K562 (cell line): Measurements from ENCODE around the gene NMNAT2. TPM values are rescaled to one million over a fixed set of nuclear protein-coding genes. Genes with fewer than 3 reads are reported as not detected.

Experiments used
- ATAC-seq: fragments of 200-7000 bp; cut with Tn5 transposase; 3 replicates; pipeline ENCODE4 v1.9.1; 2020; ENCODE audit warnings: moderate library complexity
- BruUV-seq: library from RNA; stranded (reverse); fragments of 400-500 nt; replicated peaks from 2 replicates; lab custom pipeline; 2021; lab: Mats Ljungman, UMichigan
- CTCF ChIA-PET: fragments of 300-600 bp; formaldehyde crosslinking; extraction: SDS; loops from one replicate; lab custom pipeline; 2021; ENCODE audit warnings: low intra/inter-chr PET ratio; lab: Yijun Ruan, JAX
- POLR2A ChIA-PET: fragments of 300-600, 350-650 bp; sonication (Branson Sonifier 250); formaldehyde crosslinking; extraction: SDS; loops from one replicate; lab custom pipeline; 2021; ENCODE audit warnings: antibody characterized with exemption, inconsistent platforms; lab: Yijun Ruan, JAX
- DNase-seq, 4 experiments: peaks; one replicate each; pipeline versions ENCODE4 v3.0.0 to v3.0.0-alpha.2; 2011 to 2018; ENCODE audit warnings: low spot score in 3 of 4, mixed read lengths in 3 of 4; ENCODE audit errors: extremely low read depth in 1 of 4
- FAIRE-seq: peaks from 2 replicates; lab custom pipeline; 2011; peaks lifted over from hg19 to GRCh38; lab: Jason Lieb, UNC
- H2AFZ ChIP-seq: 2 replicates; pipeline ENCODE4 v1.6.0; 2011; ENCODE audit warnings: low read depth, low read length, control low read depth, inconsistent platforms
- H3K27ac ChIP-seq: fragments of 200-600 bp; 3 replicates; pipeline ENCODE4 v1.8.0; 2011; ENCODE audit warnings: low read depth, mild to moderate bottlenecking, control low read depth, inconsistent platforms, low read length, moderate library complexity, mixed read lengths; ENCODE audit errors: extremely low read depth
- H3K27me3 ChIP-seq, 2 experiments: fragments of 300-600 bp in 1 of 2; 2 replicates in 1 of 2; 3 replicates in 1 of 2; pipeline versions ENCODE4 v1.6.0 to v1.8.0; 2011; ENCODE audit warnings: inconsistent platforms in 2 of 2, low read length in 2 of 2, mild to moderate bottlenecking in 1 of 2, mixed read lengths in 1 of 2, moderate library complexity in 1 of 2; ENCODE audit not compliant: control insufficient read depth in 2 of 2, insufficient read depth in 2 of 2
- H3K36me3 ChIP-seq: fragments of 300-600 bp; 3 replicates; pipeline ENCODE4 v1.8.0; 2011; ENCODE audit warnings: mild to moderate bottlenecking, low read length, inconsistent platforms; ENCODE audit not compliant: control insufficient read depth, insufficient read depth
- H3K4me1 ChIP-seq, 2 experiments: fragments of 200-600 bp in 1 of 2; replicated peaks in 1 of 2; 2 replicates in 1 of 2; 3 replicates in 1 of 2; pipeline versions ENCODE4 v1.5.1 to v1.8.0; 2011; ENCODE audit warnings: inconsistent platforms in 2 of 2, low read length in 2 of 2, mild to moderate bottlenecking in 1 of 2, mixed read lengths in 1 of 2, moderate library complexity in 1 of 2; ENCODE audit not compliant: control insufficient read depth in 2 of 2, insufficient read depth in 2 of 2
- H3K4me2 ChIP-seq: 2 replicates; pipeline ENCODE4 v1.6.1; 2011; ENCODE audit warnings: low read length, control low read depth, inconsistent platforms, mixed read lengths; ENCODE audit not compliant: insufficient read depth
- H3K4me3 ChIP-seq: fragments of 200-600 bp; sonication (generic), shearing (Covaris generic); 2 replicates; pipeline ENCODE4 v1.5.1; 2016; ENCODE audit warnings: control low read depth, inconsistent platforms
- H3K79me2 ChIP-seq: fragments of 200-600 bp; 3 replicates; pipeline ENCODE4 v1.8.0; 2011; ENCODE audit warnings: low read length, inconsistent platforms; ENCODE audit not compliant: control insufficient read depth, insufficient read depth
- H3K9ac ChIP-seq, 2 experiments: 2 replicates each; pipeline versions ENCODE4 v1.6.0 to v1.6.1; 2011; ENCODE audit warnings: low read depth in 2 of 2, low read length in 2 of 2, control low read depth in 1 of 2, inconsistent platforms in 1 of 2, mild to moderate bottlenecking in 1 of 2, mixed read lengths in 1 of 2; ENCODE audit not compliant: insufficient read depth in 1 of 2
- H3K9me1 ChIP-seq: one replicate; pipeline ENCODE4 v1.6.0; 2011; ENCODE audit warnings: inconsistent platforms, mild to moderate bottlenecking, low read length, moderate library complexity; ENCODE audit not compliant: control insufficient read depth, insufficient read depth
- H3K9me3 ChIP-seq: replicated peaks from 2 replicates; pipeline ENCODE4 v1.5.1; 2011; ENCODE audit warnings: low read depth, low read length, inconsistent platforms; ENCODE audit not compliant: control insufficient read depth, insufficient read depth
- H4K20me1 ChIP-seq: replicated peaks from 2 replicates; pipeline ENCODE4 v1.6.1; 2011; ENCODE audit warnings: low read length, inconsistent platforms, mixed read lengths; ENCODE audit not compliant: control insufficient read depth, insufficient read depth
- CEBPB ChIP-seq: fragments of 450-650 bp; IDR thresholded peaks from 2 replicates; pipeline ENCODE4 v1.6.1; 2016; ENCODE audit warnings: missing genetic modification characterization, missing compliant biosample characterization
- ZKSCAN8 ChIP-seq: fragments of 200-800 bp; sonication (Bioruptor generic); IDR thresholded peaks from 2 replicates; pipeline ENCODE4 v1.6.1; 2016; ENCODE audit warnings: missing genetic modification characterization, missing compliant biosample characterization
- ZNF398 ChIP-seq: fragments of 250-450 bp; sonication (Bioruptor Pico); IDR thresholded peaks from 2 replicates; pipeline ENCODE4 v1.8.0; 2021; ENCODE audit warnings: moderate library complexity, mild to moderate bottlenecking, inconsistent platforms
- WGBS: fragments of 100-300 bp; shearing (Covaris generic); methylation state at CpG from one replicate; pipeline ENCODE4 v1.1.6; 2016; ENCODE audit warnings: low coverage, mixed read lengths; ENCODE audit not compliant: insufficient coverage; ENCODE audit errors: missing lambda C conversion rate; 5-methylcytosine and 5-hydroxymethylcytosine counted together
- in situ Hi-C: fragments of 300-500 bp; cut with MboI; formaldehyde crosslinking; loops from 4 replicates; pipeline ENCODE4 v1.15.0; 2018; ENCODE audit warnings: inconsistent platforms, mixed read lengths
- intact Hi-C: fragments of 100-400 bp; cut with micrococcal nuclease; formaldehyde crosslinking; loops from 2 replicates; pipeline ENCODE4 v1.14.2; 2022
- polyA plus RNA-seq, 8 experiments: library from polyadenylated mRNA; depleted of rRNA in 4 of 8; stranded (reverse) in 5 of 8; unstranded in 3 of 8; fragments of >200 nt; fragmentation: Nextera tagmentation in 2 of 8; fragmentation: Illumina TruSeq in 1 of 8; extraction: Ambion mirVana in 2 of 8; extraction: Trizol in 1 of 8; gene quantifications; 2 replicates each; pipeline versions ENCODE4 v1.2.1 to v1.2.3, GENCODE V29; 2011 to 2014; ENCODE audit warnings: inconsistent platforms in 1 of 8, missing spikeins in 1 of 8
- total RNA-seq, 7 experiments: library from RNA; depleted of rRNA in 6 of 7; stranded (reverse); fragments of >200 nt in 6 of 7; fragmentation: Illumina TruSeq in 2 of 7; extraction: Trizol in 2 of 7; gene quantifications; 2 replicates each; pipeline versions ENCODE4 v1.2.1 to v1.2.3, GENCODE V29; 2011 to 2021; ENCODE audit warnings: low replicate concordance in 1 of 7

The NMNAT2 gene
- total and polyA plus RNA-seq, 9 of the 15 experiments (the other 6 are each of a cell fraction or from before 2014, with no cell fraction given): not detected

- Histone ChIP-seq H3K27me3 (peaks cover 19 to 58% of the 10 kb centered on the region in 2 experiments; a peak in 4 of 5 replicates), H3K27ac (no peak overlapping the region), H3K9me3 (no peaks in the 10 kb centered on the region), H3K4me1 (no peaks in the 10 kb centered on the region), H3K79me2 (no peaks in the 10 kb centered on the region), H3K9ac (no peak overlapping the region), H4K20me1 (0 out of 2 replicates have a peak, but pooled peaks cover 10% of the 10 kb centered on the region), H3K9me1 (no peaks in the 10 kb centered on the region), H3K4me2 (no peak overlapping the region), H2AFZ (no peak overlapping the region), H3K36me3 (no peaks in the 10 kb centered on the region), H3K4me3 (no peak overlapping the region)
- 6% methylated on average over 6 of the region's 6 CpGs for WGBS
- in situ Hi-C loops (loop anchor here (5.0 kb wide), 1 partner anchor 342 kb away; no protein-coding TSS in a partner anchor), intact Hi-C loops (loop anchor here (2.0 to 10.0 kb wide), 3 partner anchors 192 to 635 kb away; partner anchors contain the start of gene SMG7)
- CTCF ChIA-PET: interaction anchor here (1.1 kb wide), 1 partner anchor 405 kb away, joined by 3 read pairs; no protein-coding TSS in a partner anchor
- FAIRE-seq: no peak
- DNase-seq: no peak
- TF ChIP-seq ZKSCAN8 (CRISPR knock-in tag) (peak; percentile 53; the same call in 1 of the 2 replicates), ZNF398 (no peak), CEBPB (tag) (peak; percentile 51)
- no TSS peak for BruUV-seq
- ATAC-seq: no peak
- POLR2A ChIA-PET: no interaction called here
Observed at GRCh38 chr1:183279835-183280234, 138.3 kb downstream of the NMNAT2 start.
